NCI-H524 treated with DMSO at 0.1 percent for 48 hours (cell line): ENCODE results near the gene CORO2B.
A peak's percentile ranks its signal among the peaks of the same experiment; 100 is the strongest.

Experiments
- DNase-seq: peaks from one replicate; lab custom pipeline; 2025; lab: John Stamatoyannopoulos, UW

Gene CORO2B

GRCh38 chr15:68650901-68651709 lies 72.3 kb downstream of the CORO2B start:
- DNase-seq: no peak

- DNase-seq: peak; percentile 49
These were observed 73.2 kb downstream of the CORO2B start for GRCh38 chr15:68651916-68652525.

GRCh38 chr15:68653031-68653635 lies 74.3 kb downstream of the CORO2B start:
- no peak for DNase-seq

- DNase-seq: no peak
These were observed 75.0 kb downstream of the CORO2B start for GRCh38 chr15:68653801-68654200.

GRCh38 chr15:68654786-68655560 lies 76.2 kb downstream of the CORO2B start:
- no peak for DNase-seq

GRCh38 chr15:68655686-68656437 lies 77.1 kb downstream of the CORO2B start:
- DNase-seq: no peak

- no peak for DNase-seq
These were observed 77.6 kb downstream of the CORO2B start for GRCh38 chr15:68656438-68656739.

- peak; percentile 92 for DNase-seq
These were observed 79.4 kb downstream of the CORO2B start for GRCh38 chr15:68658151-68658550.

GRCh38 chr15:68658641-68659358 lies 80.0 kb downstream of the CORO2B start:
- DNase-seq: no peak

GRCh38 chr15:68663526-68663925 lies 84.7 kb downstream of the CORO2B start:
- DNase-seq: no peak

- peak; percentile 78 for DNase-seq
These were observed 87.5 kb downstream of the CORO2B start for GRCh38 chr15:68666120-68666811.

- DNase-seq: no peak
These were observed 88.1 kb downstream of the CORO2B start for GRCh38 chr15:68666812-68667450.

GRCh38 chr15:68667800-68668625 lies 89.2 kb downstream of the CORO2B start:
- no peak for DNase-seq

GRCh38 chr15:68668926-68669600 lies 90.3 kb downstream of the CORO2B start:
- no peak for DNase-seq

GRCh38 chr15:68672251-68672650 lies 93.5 kb downstream of the CORO2B start:
- no peak for DNase-seq

GRCh38 chr15:68672781-68673205 lies 94.0 kb downstream of the CORO2B start:
- peak; percentile 71 for DNase-seq

- DNase-seq: no peak
These were observed 96.2 kb downstream of the CORO2B start for GRCh38 chr15:68674975-68675374.

- DNase-seq: no peak
These were observed 97.3 kb downstream of the CORO2B start for GRCh38 chr15:68676011-68676605.
